Esophagus squamous epithelium (tissue), 5 donors: ENCODE data around the gene CYP4A11. TPM values are rescaled to one million over a fixed set of nuclear protein-coding genes. Genes with fewer than 3 reads are reported as not detected.
A peak's percentile ranks its signal among the peaks of the same experiment; 100 is the strongest.
"Not testable (repeated sequence)": the region's sequence is repeated elsewhere in the genome, so short reads cannot be mapped to it uniquely, and the experiment has no call there.

Experiments used
- DNase-seq: peaks from one replicate; lab custom pipeline; 2025; lab: John Stamatoyannopoulos, UW
- H3K27ac ChIP-seq, 4 donors: fragments of 200-600 bp; sonication (generic); one replicate each; pipeline ENCODE4 v1.5.1; 2016 to 2019; ENCODE audit warnings: mild to moderate bottlenecking in 1 of 4
- H3K27me3 ChIP-seq, 4 donors: fragments of 200-600 bp; sonication (generic); 1 replicate in 3 of 4; 2 replicates in 1 of 4; pipeline versions ENCODE4 v1.5.1 to v1.6.0; 2017 to 2021; ENCODE audit warnings: antibody characterized with exemption in 1 of 4
- H3K36me3 ChIP-seq, 3 donors: fragments of 200-600 bp; sonication (generic); one replicate each; pipeline ENCODE4 v1.5.1; 2016 to 2019
- H3K4me1 ChIP-seq, 3 donors: fragments of 200-600 bp; sonication (generic); one replicate each; pipeline ENCODE4 v1.5.1; 2017 to 2019
- H3K4me3 ChIP-seq, 4 donors: fragments of 200-600 bp; sonication (generic); 1 replicate in 3 of 4; 2 replicates in 1 of 4; pipeline ENCODE4 v1.5.1; 2016 to 2019; ENCODE audit warnings: mild to moderate bottlenecking in 2 of 4, moderate library complexity in 1 of 4
- H3K9me3 ChIP-seq, 3 donors: fragments of 200-600 bp; sonication (generic); one replicate each; pipeline ENCODE4 v1.5.1; 2016 to 2019
- POLR2A ChIP-seq, 4 donors: fragments of 450-650 bp; IDR thresholded peaks; one replicate each; pipeline ENCODE4 v1.6.1; 2017; ENCODE audit warnings: antibody characterized with exemption in 4 of 4, mild to moderate bottlenecking in 4 of 4, moderate library complexity in 3 of 4
- WGBS, 2 donors: methylation state at CpG; one replicate each; pipeline ENCODE4 v1.1.5; 2018; 5-methylcytosine and 5-hydroxymethylcytosine counted together
- intact Hi-C: fragments of 100-400 bp; cut with DNase I; formaldehyde crosslinking; loops from one replicate; pipeline ENCODE4 v1.15.0; 2022
- total RNA-seq, 4 donors: library from RNA; depleted of rRNA; stranded (reverse); fragments of >200 nt; gene quantifications; one replicate each; pipeline ENCODE4 v1.1.0, GENCODE V29; 2016
- TF ChIP-seq, protein P1 (sequence below), 6 experiments: fragments of 450-650 bp in 4 of 6; fragments of 200-600 bp in 2 of 6; sonication (generic) in 2 of 6; IDR thresholded peaks; one replicate each; pipeline ENCODE4 v1.5.1; 2016 to 2019; ENCODE audit warnings: antibody characterized with exemption in 6 of 6, mild to moderate bottlenecking in 4 of 6, moderate library complexity in 4 of 6
- donor health status: DM: yes; HTN: yes; CAD: no.

The CYP4A11 gene
- total RNA-seq, 4 donors from 2014 or later, result 0.38 TPM; not detected in 3

DNA sequence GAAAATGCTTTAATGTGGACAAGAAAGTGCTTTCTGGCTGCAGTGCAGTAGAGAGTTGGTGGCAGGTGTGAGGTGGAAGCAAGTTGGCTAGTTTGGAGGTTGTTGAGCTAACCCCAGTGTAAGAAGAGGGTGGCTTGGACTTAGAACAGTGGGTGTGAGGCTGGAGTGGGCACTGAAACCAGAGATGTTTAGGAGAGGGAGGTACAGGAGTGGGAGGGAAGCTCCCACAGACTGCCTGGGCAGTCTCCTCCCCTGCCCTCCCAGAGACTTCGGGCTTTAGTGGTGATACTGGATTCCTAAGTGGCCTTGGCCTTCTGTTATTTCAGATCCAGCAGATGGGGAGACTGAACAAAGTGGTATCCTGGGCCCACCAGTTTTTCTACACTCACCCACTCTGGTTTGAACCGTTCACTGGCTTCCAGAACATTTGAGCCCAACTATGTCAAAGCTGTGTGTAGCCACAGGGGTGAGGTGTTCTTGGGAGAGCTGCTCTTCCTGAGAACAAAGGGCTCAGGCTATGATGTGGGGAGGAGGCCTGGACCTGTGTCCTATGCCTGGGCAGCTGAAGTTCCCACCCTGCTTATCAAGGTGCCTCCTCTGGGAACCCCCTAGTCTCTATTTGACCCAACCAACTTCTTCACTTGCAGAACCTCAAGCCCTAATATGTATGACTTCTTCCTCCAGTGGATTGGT, 19.9 kb upstream of the CYP4A11 start:
- intact Hi-C loops, result no loop called here
- Histone ChIP-seq H3K27ac (no peak overlapping the region), H3K27me3 (no peaks in the 10 kb centered on the region), H3K4me1 (no peaks in the 10 kb centered on the region), H3K9me3 (no peaks in the 10 kb centered on the region), H3K4me3 (no peak overlapping the region), H3K36me3 (no peaks in the 10 kb centered on the region)
- TF ChIP-seq, protein P1, sequence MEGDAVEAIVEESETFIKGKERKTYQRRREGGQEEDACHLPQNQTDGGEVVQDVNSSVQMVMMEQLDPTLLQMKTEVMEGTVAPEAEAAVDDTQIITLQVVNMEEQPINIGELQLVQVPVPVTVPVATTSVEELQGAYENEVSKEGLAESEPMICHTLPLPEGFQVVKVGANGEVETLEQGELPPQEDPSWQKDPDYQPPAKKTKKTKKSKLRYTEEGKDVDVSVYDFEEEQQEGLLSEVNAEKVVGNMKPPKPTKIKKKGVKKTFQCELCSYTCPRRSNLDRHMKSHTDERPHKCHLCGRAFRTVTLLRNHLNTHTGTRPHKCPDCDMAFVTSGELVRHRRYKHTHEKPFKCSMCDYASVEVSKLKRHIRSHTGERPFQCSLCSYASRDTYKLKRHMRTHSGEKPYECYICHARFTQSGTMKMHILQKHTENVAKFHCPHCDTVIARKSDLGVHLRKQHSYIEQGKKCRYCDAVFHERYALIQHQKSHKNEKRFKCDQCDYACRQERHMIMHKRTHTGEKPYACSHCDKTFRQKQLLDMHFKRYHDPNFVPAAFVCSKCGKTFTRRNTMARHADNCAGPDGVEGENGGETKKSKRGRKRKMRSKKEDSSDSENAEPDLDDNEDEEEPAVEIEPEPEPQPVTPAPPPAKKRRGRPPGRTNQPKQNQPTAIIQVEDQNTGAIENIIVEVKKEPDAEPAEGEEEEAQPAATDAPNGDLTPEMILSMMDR (IDR thresholded peaks at IDR 0.05), result no peak
- no peak for TF ChIP-seq POLR2A (IDR thresholded peaks at IDR 0.05)
- DNase-seq, result no peak
- 63 to 73% methylated on average over 1 to 2 of the region's 2 CpGs for WGBS, 2 donors

DNA sequence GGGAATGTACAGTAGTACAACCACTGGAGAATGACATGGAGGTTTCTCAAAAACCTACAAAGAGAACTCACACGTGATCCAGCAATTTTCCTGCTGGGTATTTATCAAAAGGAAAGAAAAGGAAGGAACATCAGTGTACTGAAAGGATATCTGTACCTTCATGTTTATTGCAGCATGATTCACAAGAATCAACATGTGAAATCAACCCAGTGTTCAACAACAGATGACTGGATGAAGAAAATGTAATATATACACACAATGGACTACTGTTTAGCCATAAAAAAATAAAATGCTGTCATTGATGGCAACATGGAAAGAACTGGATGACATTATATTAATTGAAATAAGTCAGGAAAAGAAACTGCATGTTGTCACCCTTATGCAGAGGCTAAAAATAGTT, 19.0 kb upstream of the CYP4A11 start:
- intact Hi-C loops, result no loop called here
- H3K9me3 ChIP-seq, result no peaks in the 10 kb centered on the region
- H3K4me1 ChIP-seq, result peaks cover 0 to 6% (median 0%) of the 10 kb centered on the region in 3 donors
- no peaks in the 10 kb centered on the region for H3K27me3 ChIP-seq
- DNase-seq, result no peak
- WGBS, 2 donors, result 20 to 25% methylated on average over 1 of the region's 1 CpG
- TF ChIP-seq, protein P1 (IDR thresholded peaks at IDR 0.05), result no peak
- H3K36me3 ChIP-seq, result no peaks in the 10 kb centered on the region
- H3K4me3 ChIP-seq, result no peak overlapping the region
- H3K27ac ChIP-seq, result no peak overlapping the region

DNA sequence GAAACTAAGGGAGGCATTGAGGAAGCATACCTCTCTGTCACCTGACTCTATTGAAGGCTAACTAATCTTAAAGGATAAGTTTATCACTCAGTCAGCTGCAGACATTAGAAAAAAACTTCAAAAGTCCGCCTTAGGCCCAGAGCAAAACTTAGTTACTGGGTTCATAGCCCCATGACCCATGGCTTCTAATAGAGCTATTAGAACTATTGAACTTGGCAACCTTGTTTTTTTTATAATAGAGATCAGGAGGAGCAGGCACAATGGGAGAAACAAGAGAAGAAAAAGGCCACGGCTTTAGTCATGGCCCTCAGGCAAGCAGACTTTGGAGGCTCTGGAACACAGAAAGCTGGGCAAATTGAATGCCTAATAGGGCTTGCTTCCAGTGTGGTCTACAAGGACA, 13.8 kb upstream of the CYP4A11 start:
- H3K9me3 ChIP-seq, H3K4me3 ChIP-seq, H3K27ac ChIP-seq, H3K27me3 ChIP-seq, DNase-seq, H3K36me3 ChIP-seq, intact Hi-C loops: not testable (repeated sequence)
- H3K4me1 ChIP-seq, result peaks cover 0 to 31% (median 3%) of the 10 kb centered on the region in 3 donors
- WGBS, 2 donors, result 45 to 60% methylated on average over 2 of the region's 2 CpGs

DNA sequence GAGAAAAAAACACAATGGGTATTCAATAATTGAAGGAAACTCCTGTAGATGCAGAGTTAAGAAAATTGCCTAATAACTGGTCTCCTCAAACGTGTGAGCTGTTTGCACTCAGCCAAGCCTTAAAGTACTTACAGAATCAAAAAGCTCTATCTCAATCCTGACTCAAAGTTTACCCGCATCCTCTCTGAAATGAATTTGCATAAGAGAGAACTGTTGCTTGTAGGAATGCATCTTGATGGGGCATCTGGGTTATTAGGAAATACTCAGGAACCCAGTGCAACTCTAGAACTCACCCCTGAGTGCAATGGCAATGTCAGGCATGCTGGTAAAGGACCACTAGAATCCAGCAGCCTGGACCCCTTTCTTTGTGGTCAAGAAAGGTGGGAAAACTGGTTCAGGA, 12.6 kb upstream of the CYP4A11 start:
- H3K27ac ChIP-seq, H3K9me3 ChIP-seq, H3K27me3 ChIP-seq, DNase-seq, H3K4me3 ChIP-seq, intact Hi-C loops, H3K36me3 ChIP-seq: not testable (repeated sequence)
- peaks cover 0 to 44% (median 3%) of the 10 kb centered on the region in 3 donors for H3K4me1 ChIP-seq
- WGBS, 2 donors, result 13 to 28% methylated on average over 2 of the region's 2 CpGs

DNA sequence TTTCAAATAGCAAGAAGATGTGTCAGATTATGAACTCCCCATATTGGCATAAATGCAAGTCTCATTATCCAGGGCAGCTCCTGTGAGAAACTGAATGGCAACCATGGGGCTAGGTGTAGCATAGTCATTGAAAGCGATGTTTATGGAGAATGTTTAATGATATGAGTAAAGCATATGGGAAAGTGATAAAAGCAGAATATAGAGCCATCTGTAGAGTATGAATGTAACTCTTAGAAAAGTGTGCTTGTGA, 8.1 kb upstream of the CYP4A11 start:
- H3K36me3 ChIP-seq, H3K27me3 ChIP-seq, H3K9me3 ChIP-seq, intact Hi-C loops, H3K4me3 ChIP-seq, H3K27ac ChIP-seq, DNase-seq: not testable (repeated sequence)
- 86 to 95% methylated on average over 1 of the region's 1 CpG for WGBS, 2 donors
- peaks cover 0 to 47% (median 7%) of the 10 kb centered on the region in 3 donors for H3K4me1 ChIP-seq

DNA sequence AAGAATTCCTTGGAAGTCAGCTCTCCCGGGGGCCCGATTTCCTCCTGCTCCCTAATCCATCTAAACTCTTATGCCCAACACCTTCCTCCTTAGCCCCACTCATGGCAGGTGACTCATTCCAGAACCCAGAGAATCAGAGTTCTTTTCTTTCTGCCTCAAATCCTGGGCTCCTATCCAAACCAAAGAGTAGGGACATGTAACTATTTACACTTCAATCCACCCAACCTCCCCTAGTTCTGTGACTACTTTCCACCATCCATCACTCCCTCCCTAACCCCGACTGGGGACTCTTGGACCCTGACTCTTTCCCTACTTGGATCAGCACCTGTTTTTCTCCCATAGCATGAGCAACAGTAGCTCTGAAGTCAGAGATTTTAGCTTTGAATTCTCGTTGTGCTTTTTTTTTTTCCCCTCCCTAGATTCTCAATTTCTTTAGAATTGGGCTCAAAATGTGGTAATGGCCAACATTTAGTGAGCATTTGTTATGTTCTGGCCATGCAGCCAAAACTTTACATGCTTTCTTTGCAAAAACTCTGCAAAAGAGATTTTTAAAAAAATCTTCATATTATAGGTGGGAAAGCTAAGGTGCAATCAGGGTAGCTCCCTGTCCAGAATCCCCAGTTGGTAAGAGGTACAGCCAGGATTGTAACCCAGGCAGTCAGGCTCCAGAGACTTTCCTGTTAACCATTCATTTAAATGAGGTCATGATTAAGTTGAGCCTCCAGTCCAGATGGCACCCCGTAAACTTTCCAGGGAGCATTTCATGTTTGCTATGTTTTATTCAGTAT, 7.5 kb upstream of the CYP4A11 start:
- Histone ChIP-seq H3K4me3 (no peak overlapping the region), H3K27ac (peak overlapping the region in 1 of 4 donors; percentile 30), H3K9me3 (no peaks in the 10 kb centered on the region), H3K36me3 (no peaks in the 10 kb centered on the region), H3K27me3 (no peaks in the 10 kb centered on the region), H3K4me1 (peaks cover 0 to 43% (median 5%) of the 10 kb centered on the region in 3 donors)
- WGBS, 2 donors, result 39 to 44% methylated on average over 4 of the region's 5 CpGs
- intact Hi-C loops, result no loop called here
- TF ChIP-seq, protein P1 (IDR thresholded peaks at IDR 0.05), result no peak
- TF ChIP-seq POLR2A (IDR thresholded peaks at IDR 0.05), result no peak
- no peak for DNase-seq

DNA sequence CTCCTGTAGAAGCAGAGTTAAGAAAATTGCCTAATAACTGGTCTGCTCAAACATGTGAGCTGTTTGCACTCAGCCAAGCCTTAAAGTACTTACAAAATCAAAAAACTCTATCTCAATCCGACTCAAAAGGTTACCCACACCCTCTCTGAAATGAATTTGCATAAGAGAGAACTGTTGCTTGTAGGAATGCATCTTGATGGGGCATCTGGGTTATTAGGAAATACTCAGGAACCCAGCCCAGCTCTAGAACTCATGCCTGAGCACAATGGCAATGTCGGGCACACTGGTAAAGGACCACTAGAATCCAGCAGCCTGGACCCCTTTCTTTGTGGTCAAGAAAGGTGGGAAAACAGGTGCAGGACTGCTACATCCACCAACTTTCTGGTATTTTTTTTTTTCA, 6.4 kb upstream of the CYP4A11 start:
- H3K27ac ChIP-seq, result peak overlapping the region in 3 of 4 donors; percentile 30 to 63 (median 57)
- 14 to 15% methylated on average over 2 of the region's 2 CpGs for WGBS, 2 donors

More for the DNA sequence above, 6.4 kb upstream of the CYP4A11 start:
- H3K4me3 ChIP-seq, H3K9me3 ChIP-seq, DNase-seq, H3K36me3 ChIP-seq, intact Hi-C loops, H3K27me3 ChIP-seq: not testable (repeated sequence)
- H3K4me1 ChIP-seq, result peaks cover 0 to 36% (median 5%) of the 10 kb centered on the region in 3 donors
